ENCODE data around the gene KRTAP13-2. TPM values are rescaled to one million over a fixed set of nuclear protein-coding genes. Genes with fewer than 3 reads are reported as not detected.

The KRTAP13-2 gene

GRCh38 chr21:30326390-30326789 is 45.7 kb downstream of the KRTAP13-2 start:
- H3K4me3 ChIP-seq (replicated peaks; ENCODE audit: insufficient read depth, low read length), result no peak overlapping the region
- H3K27me3 ChIP-seq (ENCODE audit: insufficient read depth, poor library complexity, severe bottlenecking), result no peaks in the 10 kb centered on the region
- TF ChIP-seq POLR2AphosphoS5 (IDR thresholded peaks at IDR 0.05; ENCODE audit: low read depth), result no peak
- no peak for TF ChIP-seq SPI1 (IDR thresholded peaks at IDR 0.05; ENCODE audit: borderline replicate concordance, low read depth)
- TF ChIP-seq GABPA (IDR thresholded peaks at IDR 0.05; ENCODE audit: low read depth), result no peak
- TF ChIP-seq CTCF (IDR thresholded peaks at IDR 0.05; ENCODE audit: insufficient read depth, low read length), result no peak
- no peak for TF ChIP-seq REST (IDR thresholded peaks at IDR 0.05; ENCODE audit: insufficient replicate concordance, low read depth)
- H3K27ac ChIP-seq (replicated peaks), result no peak overlapping the region
- no peak for DNase-seq (ENCODE audit: low read depth in 1 of 2, low spot score in 1 of 2)

Small RNA genes lying within 50 kb of the gene (microRNA-seq; reads per million reads assigned to microRNA genes)
- not detected for gene MIR4327

All from HL-60 (cell line).